ENCODE results near the gene FHIP2A. TPM values are rescaled to one million over a fixed set of nuclear protein-coding genes. Genes with fewer than 3 reads are reported as not detected.
A peak's percentile ranks its signal among the peaks of the same experiment; 100 is the strongest.

FHIP2A gene
- total and polyA plus RNA-seq, 8 donors, result 3.8 to 19.6 (median 8.0) TPM

DNA sequence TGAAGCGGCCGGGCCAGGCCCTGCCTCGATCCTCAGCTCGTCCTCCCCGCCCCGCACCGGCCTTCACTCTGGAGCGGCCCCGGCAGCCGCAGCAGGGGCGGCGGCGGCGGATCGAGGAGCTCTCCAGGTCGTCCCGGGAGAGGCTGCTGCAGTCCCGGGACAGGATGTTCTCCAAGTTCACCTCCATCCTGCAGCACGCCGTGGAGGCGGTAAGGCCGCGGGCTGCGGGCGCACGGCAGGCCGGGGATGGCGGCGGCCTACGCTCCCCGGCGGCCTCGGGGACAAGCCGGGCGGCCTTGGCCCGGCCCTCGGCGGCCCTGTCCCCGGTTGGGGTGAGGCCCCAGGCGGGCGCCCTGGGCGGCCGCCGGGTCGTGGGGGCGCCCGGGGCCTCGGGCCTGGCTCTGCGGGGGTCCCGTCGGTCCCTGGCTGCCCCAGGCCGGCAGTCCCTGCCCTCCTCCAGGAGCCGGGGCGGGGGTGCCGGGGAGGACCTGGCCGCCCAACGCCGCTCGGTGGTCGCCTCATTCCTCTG is 399 bp downstream of the FHIP2A start:
- TF ChIP-seq, protein P1, sequence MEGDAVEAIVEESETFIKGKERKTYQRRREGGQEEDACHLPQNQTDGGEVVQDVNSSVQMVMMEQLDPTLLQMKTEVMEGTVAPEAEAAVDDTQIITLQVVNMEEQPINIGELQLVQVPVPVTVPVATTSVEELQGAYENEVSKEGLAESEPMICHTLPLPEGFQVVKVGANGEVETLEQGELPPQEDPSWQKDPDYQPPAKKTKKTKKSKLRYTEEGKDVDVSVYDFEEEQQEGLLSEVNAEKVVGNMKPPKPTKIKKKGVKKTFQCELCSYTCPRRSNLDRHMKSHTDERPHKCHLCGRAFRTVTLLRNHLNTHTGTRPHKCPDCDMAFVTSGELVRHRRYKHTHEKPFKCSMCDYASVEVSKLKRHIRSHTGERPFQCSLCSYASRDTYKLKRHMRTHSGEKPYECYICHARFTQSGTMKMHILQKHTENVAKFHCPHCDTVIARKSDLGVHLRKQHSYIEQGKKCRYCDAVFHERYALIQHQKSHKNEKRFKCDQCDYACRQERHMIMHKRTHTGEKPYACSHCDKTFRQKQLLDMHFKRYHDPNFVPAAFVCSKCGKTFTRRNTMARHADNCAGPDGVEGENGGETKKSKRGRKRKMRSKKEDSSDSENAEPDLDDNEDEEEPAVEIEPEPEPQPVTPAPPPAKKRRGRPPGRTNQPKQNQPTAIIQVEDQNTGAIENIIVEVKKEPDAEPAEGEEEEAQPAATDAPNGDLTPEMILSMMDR (IDR thresholded peaks at IDR 0.05), result peak in 1 of 4 donors; percentile 8
- FAIRE-seq (no peak), ATAC-seq (peak; percentile 56 to 77 (median 64)), DNase-seq (peak in 2 of 6 donors; percentile 48 to 67)
- 0 to 1% methylated on average over 43 to 60 of the region's 60 CpGs for WGBS, 2 donors
- Histone ChIP-seq H3K4me3 (peak overlapping the region; percentile 74 to 88 (median 83)), H3K36me3 (no peaks in the 10 kb centered on the region), H3K27ac (peak overlapping the region; percentile 67 to 96 (median 92)), H3K4me1 (peaks cover 0 to 30% (median 24%) of the 10 kb centered on the region in 3 donors), H3K9me3 (no peaks in the 10 kb centered on the region), H3K27me3 (no peaks in the 10 kb centered on the region)
- intact Hi-C loops (cut with DNase I), result no loop called here

DNA sequence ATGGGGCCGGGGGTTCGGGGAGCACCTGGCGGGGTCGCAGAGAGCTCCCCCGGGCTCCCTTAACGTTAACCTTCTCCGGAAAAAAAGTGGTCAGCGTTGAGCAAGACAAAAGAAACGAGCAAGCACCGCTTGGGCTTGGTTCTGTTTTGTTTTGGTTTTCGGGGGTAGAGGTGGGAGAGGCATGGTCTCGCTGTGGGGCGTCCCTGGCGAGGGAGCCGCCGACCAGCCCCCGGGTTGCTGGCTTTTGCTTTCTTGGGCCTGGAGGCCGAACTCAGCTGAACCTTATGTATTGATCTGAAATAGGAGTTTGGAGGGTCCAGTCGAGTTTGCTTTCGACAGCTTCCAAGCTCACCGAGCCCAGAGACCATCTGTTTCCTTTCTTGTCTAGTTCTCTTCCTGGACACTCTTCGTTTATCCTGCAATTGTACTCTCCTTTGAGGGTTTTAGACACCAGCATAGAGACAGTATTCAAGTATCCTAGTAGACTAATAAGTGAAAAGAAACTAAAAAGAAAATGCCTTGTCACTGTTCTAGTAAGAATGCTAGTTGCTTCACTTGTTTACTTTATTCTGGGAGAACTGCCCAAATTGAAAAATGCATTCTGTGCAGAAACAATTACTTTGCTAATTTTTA is 980 bp downstream of the FHIP2A start:
- FAIRE-seq (no peak), ATAC-seq (peak; percentile 51 to 67 (median 66)), DNase-seq (peak in 4 of 6 donors; percentile 17 to 64 (median 31))
- Histone ChIP-seq H3K27ac (peak overlapping the region; percentile 67 to 96 (median 92)), H3K9me3 (no peaks in the 10 kb centered on the region), H3K4me3 (peak overlapping the region; percentile 74 to 88 (median 83)), H3K36me3 (no peaks in the 10 kb centered on the region), H3K27me3 (no peaks in the 10 kb centered on the region), H3K4me1 (peaks cover 0 to 30% (median 24%) of the 10 kb centered on the region in 3 donors)
- TF ChIP-seq, protein P1 (IDR thresholded peaks at IDR 0.05), result no peak
- 0% methylated on average over 17 to 22 of the region's 22 CpGs for WGBS, 2 donors
- intact Hi-C loops (cut with DNase I), result no loop called here

DNA sequence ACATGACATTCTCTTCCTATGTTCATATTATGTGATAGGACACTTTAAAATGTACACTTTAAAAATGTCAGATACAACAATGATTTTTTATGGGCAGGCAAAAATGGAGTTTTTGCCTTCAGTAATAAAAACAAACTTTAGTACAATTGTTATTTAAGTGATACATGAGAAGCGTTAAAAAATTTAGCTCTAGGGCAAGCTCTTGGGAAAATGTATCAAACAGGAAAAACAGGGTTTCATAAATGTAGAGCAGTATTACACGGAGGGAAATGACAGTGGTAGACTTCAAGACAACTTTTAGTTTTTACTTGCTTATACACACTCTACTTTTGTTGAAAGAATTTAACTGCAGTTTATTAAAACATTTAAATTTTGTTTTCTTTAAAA is 1.5 kb downstream of the FHIP2A start:
- Histone ChIP-seq H3K9me3 (no peaks in the 10 kb centered on the region), H3K4me1 (peaks cover 0 to 30% (median 24%) of the 10 kb centered on the region in 3 donors), H3K27me3 (no peaks in the 10 kb centered on the region), H3K4me3 (peak overlapping the region; percentile 74 to 88 (median 83)), H3K36me3 (no peaks in the 10 kb centered on the region), H3K27ac (peak overlapping the region in 3 of 4 donors; percentile 87 to 96 (median 96))
- ATAC-seq (no peak), DNase-seq (no peak), FAIRE-seq (peak; percentile 96)
- TF ChIP-seq, protein P1 (IDR thresholded peaks at IDR 0.05), result no peak
- intact Hi-C loops (cut with DNase I), result no loop called here
- WGBS, 2 donors, result 1 to 2% methylated on average over 2 of the region's 2 CpGs

DNA sequence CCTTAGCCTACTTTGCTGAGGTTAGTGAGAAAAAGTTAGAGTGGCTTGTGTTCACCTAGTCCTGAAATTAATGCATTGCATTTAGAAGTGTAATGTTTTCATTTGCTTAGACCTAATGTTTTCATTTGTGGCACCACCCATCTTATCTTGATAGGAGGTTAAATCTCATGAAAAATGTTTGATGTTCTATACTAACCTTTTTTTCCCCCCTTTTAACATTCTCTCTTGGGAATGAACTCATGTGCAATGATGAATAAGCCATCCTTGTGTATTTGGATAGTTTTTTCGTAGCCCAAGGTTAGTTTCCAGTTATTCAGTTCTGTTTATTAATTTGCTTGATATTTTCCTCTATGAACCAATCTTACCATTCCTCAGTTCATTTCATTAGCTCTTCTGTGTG is 2.8 kb downstream of the FHIP2A start:
- Histone ChIP-seq H3K27me3 (no peaks in the 10 kb centered on the region), H3K4me3 (no peak overlapping the region), H3K36me3 (no peaks in the 10 kb centered on the region), H3K9me3 (no peaks in the 10 kb centered on the region), H3K4me1 (peaks cover 0 to 30% (median 24%) of the 10 kb centered on the region in 3 donors), H3K27ac (no peak overlapping the region)
- FAIRE-seq (no peak), ATAC-seq (no peak), DNase-seq (no peak)
- TF ChIP-seq, protein P1 (IDR thresholded peaks at IDR 0.05), result no peak
- 57 to 73% methylated on average over 1 of the region's 1 CpG for WGBS, 2 donors
- intact Hi-C loops (cut with DNase I), result no loop called here

Data from pancreas (tissue), 10 donors.